Measurements from ENCODE around the gene KIF1B.

KIF1B gene

DNA sequence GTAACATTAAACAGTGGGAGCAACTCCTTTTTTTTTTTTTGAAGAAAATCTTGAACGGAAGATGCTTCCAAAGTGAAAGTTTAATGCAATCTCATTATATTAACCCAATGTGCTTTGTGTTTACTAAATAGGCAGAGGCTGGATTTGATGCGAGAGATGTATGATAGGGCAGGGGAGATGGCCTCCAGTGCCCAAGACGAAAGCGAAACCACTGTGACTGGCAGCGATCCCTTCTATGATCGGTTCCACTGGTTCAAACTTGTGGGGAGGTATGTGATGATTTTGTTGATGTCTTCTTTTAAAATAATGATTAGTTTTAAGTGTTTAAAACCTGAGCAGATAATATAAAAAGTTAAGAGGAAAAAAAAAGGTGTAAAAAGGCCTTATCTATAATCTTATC, 114.3 kb downstream of the KIF1B start:
- no peak overlapping the region for H3K27ac ChIP-seq
- no peak for TF ChIP-seq CTCF (conservative IDR thresholded peaks at IDR 0.05)

DNA sequence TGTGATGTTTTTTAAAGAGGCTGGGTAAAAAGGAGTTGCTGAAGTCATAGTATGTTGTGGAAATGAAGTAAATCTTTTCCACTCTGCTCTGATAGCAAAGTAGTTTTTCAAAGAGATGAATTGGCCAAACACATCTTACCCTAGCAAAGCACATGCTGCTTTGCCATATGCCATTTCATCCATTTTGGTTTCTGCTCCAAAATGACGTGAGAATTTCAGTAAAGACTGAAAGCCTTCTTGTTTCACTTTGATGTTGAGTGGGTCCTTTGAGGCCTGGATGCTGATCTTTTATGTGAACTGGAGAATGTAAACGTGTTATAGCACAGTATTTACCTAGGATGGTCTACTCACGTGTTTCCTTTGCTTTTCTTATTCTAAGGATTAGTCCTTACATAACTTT, 115.2 kb downstream of the KIF1B start:
- no peak for TF ChIP-seq CTCF (conservative IDR thresholded peaks at IDR 0.05)
- no peak overlapping the region for H3K27ac ChIP-seq

DNA sequence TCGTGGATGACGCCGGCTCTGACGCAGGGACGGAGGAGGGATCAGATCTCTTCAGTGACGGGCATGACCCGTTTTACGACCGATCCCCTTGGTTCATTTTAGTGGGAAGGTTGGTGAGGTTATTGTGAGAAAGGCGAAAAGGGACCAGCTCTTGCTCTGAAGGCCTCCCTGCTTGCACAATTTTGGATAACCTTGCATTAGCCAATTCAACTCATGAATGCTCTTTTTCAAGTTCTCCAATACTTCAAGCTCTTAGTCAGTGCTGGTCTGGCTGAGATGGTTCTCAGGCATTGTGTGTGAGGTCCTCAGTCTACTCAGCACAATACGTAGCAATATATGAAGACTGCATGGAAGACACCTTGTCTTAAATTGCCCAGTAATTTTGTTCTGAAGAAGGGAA, 115.9 kb downstream of the KIF1B start:
- no peak overlapping the region for H3K27ac ChIP-seq
- TF ChIP-seq CTCF (conservative IDR thresholded peaks at IDR 0.05), result no peak

GRCh38 chr1:10328180-10328963, 118.0 kb downstream of the KIF1B start:
- no peak for TF ChIP-seq CTCF (conservative IDR thresholded peaks at IDR 0.05)
- H3K27ac ChIP-seq, result no peak overlapping the region

GRCh38 chr1:10337436-10337835, 127.1 kb downstream of the KIF1B start:
- TF ChIP-seq CTCF (conservative IDR thresholded peaks at IDR 0.05), result no peak
- no peak overlapping the region for H3K27ac ChIP-seq

DNA sequence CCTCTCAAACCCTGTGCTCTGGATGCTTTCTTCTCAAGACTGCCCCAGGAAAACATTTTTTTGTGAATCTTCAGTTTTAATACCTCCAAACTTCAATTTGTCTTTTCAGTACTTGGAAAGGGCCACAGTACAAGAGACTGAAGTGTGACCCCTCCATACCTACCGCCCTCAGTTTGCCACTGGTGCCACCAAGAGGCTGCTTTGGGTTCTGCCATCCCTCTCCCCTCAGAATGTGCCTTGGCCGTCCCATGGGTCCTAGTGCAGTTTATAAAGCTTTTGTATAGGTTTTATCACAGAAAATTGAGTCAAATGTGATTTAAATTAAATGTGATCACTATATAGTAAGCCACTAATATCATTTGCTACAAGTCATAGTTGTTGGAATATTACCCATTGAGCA, 127.7 kb downstream of the KIF1B start:
- TF ChIP-seq CTCF (conservative IDR thresholded peaks at IDR 0.05), result peak; percentile 84
- no peak overlapping the region for H3K27ac ChIP-seq

GRCh38 chr1:10338611-10339010, 128.2 kb downstream of the KIF1B start:
- no peak for TF ChIP-seq CTCF (conservative IDR thresholded peaks at IDR 0.05)
- no peak overlapping the region for H3K27ac ChIP-seq
